ENCODE measurements around the gene CYGB.

GRCh38 chr17:76560036-76560876 lies 22.7 kb upstream of the CYGB start:
- TF ChIP-seq CTCF (IDR thresholded peaks at IDR 0.05; ENCODE audit: borderline replicate concordance, extremely low read depth, low read length, poor library complexity, severe bottlenecking) (no peak), EZH2 (IDR thresholded peaks at IDR 0.05; ENCODE audit: borderline replicate concordance, low read depth, low read length, severe bottlenecking) (no peak)

Data from DND-41 (cell line).